ENCODE measurements around the gene SHROOM3.
A peak's percentile ranks its signal among the peaks of the same experiment; 100 is the strongest.
"Not testable (repeated sequence)": the region's sequence is repeated elsewhere in the genome, so short reads cannot be mapped to it uniquely, and the experiment has no call there.

The SHROOM3 gene

GRCh38 chr4:76434901-76435527, at the start of gene SHROOM3:
Gene SHROOM3, plus strand, starts transcription at chr4:76435229. Its CDS starts 824 bp downstream, at chr4:76436053.
- DNase-seq, result no peak

GRCh38 chr4:76385974-76386373, 49.1 kb upstream of the SHROOM3 start:
- no peak for DNase-seq

- DNase-seq, result no peak
Measured at GRCh38 chr4:76386566-76387305, 48.3 kb upstream of the SHROOM3 start.

- DNase-seq, result no peak
Measured at GRCh38 chr4:76388160-76388908, 46.7 kb upstream of the SHROOM3 start.

GRCh38 chr4:76401654-76402053, 33.4 kb upstream of the SHROOM3 start:
- DNase-seq, result no peak

GRCh38 chr4:76406081-76406480, 28.9 kb upstream of the SHROOM3 start:
- DNase-seq, result no peak

GRCh38 chr4:76407440-76408119, 27.4 kb upstream of the SHROOM3 start:
- DNase-seq, result no peak

- DNase-seq, result no peak
Measured at GRCh38 chr4:76410636-76411035, 24.4 kb upstream of the SHROOM3 start.

- no peak for DNase-seq
Measured at GRCh38 chr4:76420188-76420761, 14.8 kb upstream of the SHROOM3 start.

GRCh38 chr4:76420762-76421581, 14.1 kb upstream of the SHROOM3 start, which contains the start of gene CCDC158:
Gene CCDC158, minus strand, starts transcription at chr4:76421141. Its CDS starts 17,934 bp downstream, at chr4:76403207.
- DNase-seq, result no peak

GRCh38 chr4:76423159-76423558, 11.9 kb upstream of the SHROOM3 start:
- not testable (repeated sequence) for DNase-seq

GRCh38 chr4:76426272-76426671, 8.8 kb upstream of the SHROOM3 start:
- no peak for DNase-seq

- no peak for DNase-seq
Measured at GRCh38 chr4:76429636-76430035, 5.4 kb upstream of the SHROOM3 start.

- peak; percentile 41 for DNase-seq
Measured at GRCh38 chr4:76430519-76431388, 4.3 kb upstream of the SHROOM3 start.

- DNase-seq, result no peak
Measured at GRCh38 chr4:76435528-76436319, 695 bp downstream of the SHROOM3 start.

GRCh38 chr4:76439491-76439890, 4.5 kb downstream of the SHROOM3 start:
- DNase-seq, result no peak

GRCh38 chr4:76441881-76442280, 6.9 kb downstream of the SHROOM3 start:
- DNase-seq, result no peak

- DNase-seq, result no peak
Measured at GRCh38 chr4:76442807-76443206, 7.8 kb downstream of the SHROOM3 start.

- DNase-seq, result no peak
Measured at GRCh38 chr4:76443376-76443775, 8.3 kb downstream of the SHROOM3 start.

- DNase-seq, result no peak
Measured at GRCh38 chr4:76445911-76446310, 10.9 kb downstream of the SHROOM3 start.

Data from CD4-positive, alpha-beta T cell treated with Interleukin-17A for 1 hour (primary cell).